Mesendoderm (in vitro differentiated cells): ENCODE measurements around the gene ZDHHC6. TPM values are rescaled to one million over a fixed set of nuclear protein-coding genes. Genes with fewer than 3 reads are reported as not detected.

Experiments
- DNase-seq: peaks from one replicate; pipeline ENCODE4 v3.0.0; 2013
- H2AK5ac ChIP-seq: 2 replicates; pipeline ENCODE4 v1.6.1; 2013; ENCODE audit warnings: low read length, inconsistent platforms
- H2BK120ac ChIP-seq: 2 replicates; pipeline ENCODE4 v1.6.1; 2013; ENCODE audit warnings: low read depth, mild to moderate bottlenecking, low read length, moderate library complexity, mixed read lengths
- H2BK15ac ChIP-seq: replicated peaks from 2 replicates; pipeline ENCODE4 v1.6.1; 2013; ENCODE audit warnings: low read depth, mild to moderate bottlenecking, moderate library complexity
- H2BK5ac ChIP-seq: 2 replicates; pipeline ENCODE4 v1.6.1; 2013; ENCODE audit warnings: low read length, inconsistent platforms
- H3K18ac ChIP-seq: 2 replicates; pipeline ENCODE4 v1.6.1; 2013; ENCODE audit warnings: mild to moderate bottlenecking, low read length, mixed read lengths
- H3K23ac ChIP-seq: one replicate; pipeline ENCODE4 v1.6.1; 2013; ENCODE audit warnings: low read length
- H3K27ac ChIP-seq: 2 replicates; pipeline ENCODE4 v1.5.1; 2013; ENCODE audit warnings: low read depth, mild to moderate bottlenecking, inconsistent platforms, low read length, moderate library complexity
- H3K27me3 ChIP-seq: 2 replicates; pipeline ENCODE4 v1.6.1; 2013; ENCODE audit warnings: low read length, control low read depth, mild to moderate bottlenecking, inconsistent platforms; ENCODE audit not compliant: insufficient read depth, poor library complexity
- H3K36me3 ChIP-seq: 2 replicates; pipeline ENCODE4 v1.6.1; 2013; ENCODE audit warnings: low read length, inconsistent platforms; ENCODE audit not compliant: control insufficient read depth, insufficient read depth
- H3K4ac ChIP-seq: one replicate; pipeline ENCODE4 v1.6.1; 2013; ENCODE audit warnings: low read depth, mild to moderate bottlenecking, low read length, moderate library complexity
- H3K4me1 ChIP-seq: 2 replicates; pipeline ENCODE4 v1.6.1; 2013; ENCODE audit warnings: low read depth, low read length, inconsistent platforms; ENCODE audit not compliant: control insufficient read depth
- H3K4me2 ChIP-seq: 2 replicates; pipeline ENCODE4 v1.6.1; 2013; ENCODE audit warnings: low read length
- H3K4me3 ChIP-seq: 2 replicates; pipeline ENCODE4 v1.5.1; 2013; ENCODE audit warnings: mild to moderate bottlenecking, low read length
- H3K56ac ChIP-seq: one replicate; pipeline ENCODE4 v1.6.1; 2013; ENCODE audit warnings: low read length
- H3K79me1 ChIP-seq: 2 replicates; pipeline ENCODE4 v1.6.1; 2013; ENCODE audit warnings: low read length, inconsistent platforms
- H3K79me2 ChIP-seq: 2 replicates; pipeline ENCODE4 v1.6.1; 2013; ENCODE audit warnings: mild to moderate bottlenecking, low read length; ENCODE audit not compliant: control insufficient read depth, insufficient read depth
- H3K9ac ChIP-seq: 2 replicates; pipeline ENCODE4 v1.6.1; 2013; ENCODE audit warnings: low read length, inconsistent platforms
- H4K5ac ChIP-seq: one replicate; pipeline ENCODE4 v1.6.1; 2013; ENCODE audit warnings: low read length
- H4K8ac ChIP-seq: one replicate; pipeline ENCODE4 v1.6.1; 2013; ENCODE audit warnings: low read depth, mild to moderate bottlenecking, control low read depth, low read length, moderate library complexity
- WGBS: extraction: QIAGEN DNeasy Blood & Tissue Kit; methylation state at CpG from one replicate; pipeline ENCODE4 v1.1.7; 2013; ENCODE audit warnings: low lambda C conversion rate, missing lambda C conversion rate; ENCODE audit not compliant: insufficient coverage; ENCODE audit errors: extremely low coverage; 5-methylcytosine and 5-hydroxymethylcytosine counted together
- polyA plus RNA-seq, 2 experiments: library from polyadenylated mRNA; stranded (reverse); fragments of 200-250 nt; gene quantifications; one replicate each; pipeline ENCODE4 v1.2.3, GENCODE V29; 2013

The ZDHHC6 gene, protein sequence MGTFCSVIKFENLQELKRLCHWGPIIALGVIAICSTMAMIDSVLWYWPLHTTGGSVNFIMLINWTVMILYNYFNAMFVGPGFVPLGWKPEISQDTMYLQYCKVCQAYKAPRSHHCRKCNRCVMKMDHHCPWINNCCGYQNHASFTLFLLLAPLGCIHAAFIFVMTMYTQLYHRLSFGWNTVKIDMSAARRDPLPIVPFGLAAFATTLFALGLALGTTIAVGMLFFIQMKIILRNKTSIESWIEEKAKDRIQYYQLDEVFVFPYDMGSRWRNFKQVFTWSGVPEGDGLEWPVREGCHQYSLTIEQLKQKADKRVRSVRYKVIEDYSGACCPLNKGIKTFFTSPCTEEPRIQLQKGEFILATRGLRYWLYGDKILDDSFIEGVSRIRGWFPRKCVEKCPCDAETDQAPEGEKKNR
- 21.6 TPM for polyA plus RNA-seq (2013, experiment 1 of 2)
- 21.7 TPM for polyA plus RNA-seq (2013, experiment 2 of 2)

DNA sequence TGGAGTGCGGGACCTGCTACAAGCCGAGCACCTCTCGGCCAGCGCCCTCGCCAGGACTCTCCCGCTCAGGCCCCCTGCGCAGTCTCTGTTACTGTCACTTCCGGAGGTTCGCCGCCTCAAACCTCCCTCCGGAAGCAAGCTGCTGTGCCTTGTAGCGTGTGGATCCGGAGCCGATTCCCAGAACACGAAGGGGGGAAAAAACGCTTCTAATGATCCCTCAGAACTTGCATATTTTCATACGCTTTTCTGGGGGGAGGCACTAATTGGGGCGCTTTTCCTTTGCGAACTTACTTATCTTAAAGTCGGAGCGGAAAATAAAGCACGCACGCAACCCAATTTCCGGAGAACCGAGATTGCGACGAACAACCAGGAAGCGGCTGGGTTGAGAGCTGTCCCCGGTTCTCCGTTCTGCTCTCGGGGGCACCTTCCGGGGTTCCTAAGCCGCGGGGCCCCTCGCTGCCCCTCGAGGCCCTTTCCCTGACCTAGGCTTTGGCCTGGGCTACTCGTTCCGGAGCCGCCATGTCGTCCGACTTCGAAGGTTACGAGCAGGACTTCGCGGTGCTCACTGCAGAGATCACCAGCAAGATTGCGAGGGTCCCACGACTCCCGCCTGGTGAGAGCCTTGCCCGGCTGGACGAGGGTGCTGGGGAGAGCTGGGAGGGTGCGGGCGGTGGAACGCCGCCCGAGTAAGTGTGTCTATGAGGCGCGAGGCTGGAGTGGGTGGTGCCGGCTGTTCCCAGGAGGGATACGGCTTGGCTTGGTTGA is at the start of gene ZDHHC6, which contains the start of gene VTI1A:
ZDHHC6 (minus strand) TSS at position 60 of the 765 bp plus-strand sequence. CDS start 1,478 bp downstream, outside the sequence.
VTI1A (plus strand) TSS at position 361 of the 765 bp plus-strand sequence; CDS start at position 520, 159 bp downstream.
- Histone ChIP-seq H3K18ac (peak within 1 kb of the TSS; percentile 80), H3K56ac (peak within 1 kb of the TSS; percentile 87), H3K9ac (peak within 1 kb of the TSS; percentile 83), H4K8ac (peak within 1 kb of the TSS; percentile 93), H2AK5ac (no peak within 1 kb of the TSS), H3K4me2 (peak within 1 kb of the TSS; percentile 65), H3K79me2 (peaks cover 25% of the 10 kb centered on the region), H4K5ac (no peak within 1 kb of the TSS), H2BK120ac (no peak within 1 kb of the TSS), H3K79me1 (peaks cover 16% of the 10 kb centered on the region), H3K27me3 (no peaks in the 10 kb centered on the region), H2BK5ac (peak within 1 kb of the TSS; percentile 38), H3K36me3 (no peaks in the 10 kb centered on the region), H2BK15ac (no peak within 1 kb of the TSS), H3K23ac (no peak within 1 kb of the TSS), H3K4me3 (peak within 1 kb of the TSS; percentile 80), H3K4ac (no peak within 1 kb of the TSS), H3K27ac (no peak within 1 kb of the TSS), H3K4me1 (no peaks in the 10 kb centered on the region)
- no CpG with 5 or more reads among the region's 59 CpGs for WGBS
- DNase-seq: peak; percentile 92

DNA sequence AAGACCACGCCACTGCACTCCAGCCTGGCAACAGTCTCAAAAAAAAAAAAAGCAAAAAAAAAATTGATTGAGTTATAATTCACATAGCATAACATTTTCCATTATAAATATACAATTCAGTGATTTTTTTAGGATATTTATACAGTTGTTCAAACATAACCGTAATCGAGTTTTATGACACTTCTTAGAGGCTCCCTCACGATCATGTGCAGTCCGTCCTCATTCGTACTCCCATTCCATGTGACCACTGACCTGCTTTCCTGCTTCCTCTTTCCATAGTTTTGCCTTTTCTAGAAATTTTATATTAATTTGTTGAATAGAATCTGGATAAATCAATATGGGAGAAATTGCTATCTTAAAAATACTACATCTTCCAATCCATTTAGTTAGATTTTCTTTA is 46.0 kb upstream of the ZDHHC6 start:
- no peaks in the 10 kb centered on the region for H3K79me1 ChIP-seq
- no peaks in the 10 kb centered on the region for H3K36me3 ChIP-seq
- no peak overlapping the region for H3K4me3 ChIP-seq
- H2AK5ac ChIP-seq: no peak overlapping the region
- H3K4me2 ChIP-seq: no peak overlapping the region
- peaks cover 3% of the 10 kb centered on the region for H3K4me1 ChIP-seq
- no peak for DNase-seq
- H4K8ac ChIP-seq: no peak overlapping the region
- no peak overlapping the region for H3K23ac ChIP-seq
- no peak overlapping the region for H3K18ac ChIP-seq
- H3K56ac ChIP-seq: no peak overlapping the region
- no peak overlapping the region for H3K4ac ChIP-seq
- H3K27ac ChIP-seq: no peak overlapping the region
- no peaks in the 10 kb centered on the region for H3K27me3 ChIP-seq
- H2BK120ac ChIP-seq: no peak overlapping the region
- H2BK5ac ChIP-seq: no peak overlapping the region
- no peaks in the 10 kb centered on the region for H3K79me2 ChIP-seq
- H2BK15ac ChIP-seq: no peak overlapping the region
- no peak overlapping the region for H4K5ac ChIP-seq
- WGBS: no CpG with 5 or more reads among the region's 6 CpGs
- H3K9ac ChIP-seq: no peak overlapping the region

DNA sequence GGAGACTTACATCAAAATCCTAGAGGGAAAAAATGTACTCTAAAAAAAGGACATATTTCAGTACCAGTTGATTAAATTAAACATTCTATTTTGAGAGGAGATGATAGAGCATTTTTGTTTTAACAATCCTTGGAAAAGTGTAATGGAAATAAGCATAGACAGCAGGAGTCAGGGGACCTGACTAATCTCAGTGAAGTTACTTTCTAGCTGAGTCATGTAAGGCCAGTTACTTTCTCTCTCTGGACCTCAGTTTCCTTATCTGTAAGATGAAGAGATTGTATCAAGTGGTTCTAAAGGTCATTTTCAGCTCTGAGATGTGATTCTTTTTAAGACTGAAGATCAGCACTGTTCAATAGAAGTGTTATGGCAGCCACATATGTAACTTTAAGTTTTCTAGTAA is 44.4 kb upstream of the ZDHHC6 start:
- Histone ChIP-seq H3K79me1 (no peaks in the 10 kb centered on the region), H3K56ac (no peak overlapping the region), H3K4me2 (no peak overlapping the region), H4K8ac (no peak overlapping the region), H2BK5ac (no peak overlapping the region), H2BK120ac (no peak overlapping the region), H4K5ac (no peak overlapping the region), H3K18ac (no peak overlapping the region), H3K4me3 (no peak overlapping the region), H3K4ac (no peak overlapping the region), H3K23ac (no peak overlapping the region), H2BK15ac (no peak overlapping the region), H3K27me3 (no peaks in the 10 kb centered on the region), H3K79me2 (no peaks in the 10 kb centered on the region), H3K36me3 (no peaks in the 10 kb centered on the region), H3K4me1 (peaks cover 3% of the 10 kb centered on the region), H3K27ac (no peak overlapping the region), H2AK5ac (no peak overlapping the region), H3K9ac (no peak overlapping the region)
- DNase-seq: peak; percentile 53

DNA sequence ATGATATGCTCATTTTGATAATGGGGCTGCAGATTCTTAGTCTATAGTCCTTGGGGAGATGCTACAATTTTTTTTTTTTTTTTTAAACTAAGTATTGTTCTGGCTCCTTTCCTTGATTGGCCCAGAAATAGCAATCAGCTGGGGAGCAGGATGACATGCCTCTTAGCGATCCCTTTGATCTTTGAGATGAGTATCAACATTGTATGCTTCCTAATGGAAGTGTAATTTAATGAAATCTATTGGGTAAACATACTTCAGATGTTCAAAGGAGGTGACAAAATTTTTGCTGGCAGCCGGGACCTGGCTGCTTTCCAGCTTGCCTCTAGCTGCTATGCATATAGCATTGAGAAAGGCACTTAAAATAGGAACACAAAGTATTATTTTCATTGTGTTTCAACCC is 43.8 kb upstream of the ZDHHC6 start:
- H3K4me3 ChIP-seq: no peak overlapping the region
- no peak overlapping the region for H2BK15ac ChIP-seq
- no peak overlapping the region for H2AK5ac ChIP-seq
- DNase-seq: peak; percentile 82
- H2BK120ac ChIP-seq: no peak overlapping the region
- H3K9ac ChIP-seq: no peak overlapping the region
- no peak overlapping the region for H4K8ac ChIP-seq
- no peak overlapping the region for H3K4me2 ChIP-seq
- H3K18ac ChIP-seq: peak overlapping the region; percentile 51
- H3K4me1 ChIP-seq: peaks cover 3% of the 10 kb centered on the region
- H4K5ac ChIP-seq: no peak overlapping the region
- H3K36me3 ChIP-seq: no peaks in the 10 kb centered on the region
- no peak overlapping the region for H2BK5ac ChIP-seq
- H3K23ac ChIP-seq: no peak overlapping the region
- no peak overlapping the region for H3K27ac ChIP-seq
- no CpG with 5 or more reads among the region's 2 CpGs for WGBS
- H3K27me3 ChIP-seq: no peaks in the 10 kb centered on the region
- no peaks in the 10 kb centered on the region for H3K79me1 ChIP-seq
- H3K56ac ChIP-seq: no peak overlapping the region
- H3K4ac ChIP-seq: no peak overlapping the region
- no peaks in the 10 kb centered on the region for H3K79me2 ChIP-seq

DNA sequence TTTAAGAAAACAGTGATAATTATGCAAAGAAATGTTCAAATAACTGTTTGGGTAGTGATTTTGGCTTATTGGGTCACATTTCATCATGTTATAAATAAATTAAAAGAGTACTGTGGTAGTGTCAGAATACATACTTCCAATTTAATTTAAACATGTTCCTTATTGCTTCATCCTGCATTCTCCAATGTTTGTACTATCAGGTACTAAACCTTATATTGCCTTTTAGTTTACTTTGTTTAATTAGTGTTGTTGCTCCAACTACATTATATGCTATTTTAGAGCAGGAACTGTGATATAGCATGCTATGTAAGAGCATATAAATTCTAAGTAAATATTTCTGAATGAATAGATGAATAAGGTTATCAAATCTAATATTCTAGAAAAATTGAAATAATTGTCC is 41.2 kb upstream of the ZDHHC6 start:
- Histone ChIP-seq H3K4me3 (no peak overlapping the region), H3K79me2 (no peaks in the 10 kb centered on the region), H4K8ac (no peak overlapping the region), H3K27ac (no peak overlapping the region), H2AK5ac (no peak overlapping the region), H2BK5ac (no peak overlapping the region), H2BK120ac (no peak overlapping the region), H3K9ac (no peak overlapping the region), H3K27me3 (no peaks in the 10 kb centered on the region), H3K56ac (no peak overlapping the region), H3K18ac (no peak overlapping the region), H3K4me2 (no peak overlapping the region), H3K79me1 (no peaks in the 10 kb centered on the region), H4K5ac (no peak overlapping the region), H3K23ac (no peak overlapping the region), H3K36me3 (no peaks in the 10 kb centered on the region), H2BK15ac (no peak overlapping the region), H3K4ac (no peak overlapping the region), H3K4me1 (peaks cover 3% of the 10 kb centered on the region)
- DNase-seq: no peak
